CD4-positive, alpha-beta T cell treated with Interferon alpha-2 for 1 hour (primary cell): ENCODE results near the gene SMAD3.

ENCODE experiments used
- DNase-seq, 2 donors: peaks; one replicate each; pipeline ENCODE4 v3.0.0-alpha.2; 2020 to 2022

Gene SMAD3

GRCh38 chr15:67202091-67202490, 136.7 kb downstream of the SMAD3 start:
- no peak for DNase-seq

- no peak for DNase-seq
Measured at GRCh38 chr15:67202991-67203390, 137.6 kb downstream of the SMAD3 start.

- DNase-seq: no peak
Measured at GRCh38 chr15:67207555-67208207, 142.3 kb downstream of the SMAD3 start.

- no peak for DNase-seq
Measured at GRCh38 chr15:67208396-67208795, 143.0 kb downstream of the SMAD3 start.

- no peak for DNase-seq
Measured at GRCh38 chr15:67210555-67211168, 145.3 kb downstream of the SMAD3 start.

GRCh38 chr15:67212684-67213367, 147.4 kb downstream of the SMAD3 start:
- DNase-seq: no peak

- DNase-seq: no peak
Measured at GRCh38 chr15:67215102-67215501, 149.7 kb downstream of the SMAD3 start.

GRCh38 chr15:67216859-67217258, 151.5 kb downstream of the SMAD3 start:
- DNase-seq: no peak

GRCh38 chr15:67218428-67218827, 153.0 kb downstream of the SMAD3 start:
- no peak for DNase-seq

- no peak for DNase-seq
Measured at GRCh38 chr15:67219288-67219687, 153.9 kb downstream of the SMAD3 start.

GRCh38 chr15:67224889-67225288, 159.5 kb downstream of the SMAD3 start:
- no peak for DNase-seq

- no peak for DNase-seq
Measured at GRCh38 chr15:67225336-67225735, 159.9 kb downstream of the SMAD3 start.

- DNase-seq: no peak
Measured at GRCh38 chr15:67227431-67227830, 162.0 kb downstream of the SMAD3 start.

- DNase-seq: no peak
Measured at GRCh38 chr15:67227846-67228245, 162.4 kb downstream of the SMAD3 start.

- no peak for DNase-seq
Measured at GRCh38 chr15:67228286-67228685, 162.9 kb downstream of the SMAD3 start.

GRCh38 chr15:67230504-67230903, 165.1 kb downstream of the SMAD3 start:
- DNase-seq: no peak

- no peak for DNase-seq
Measured at GRCh38 chr15:67232591-67232990, 167.2 kb downstream of the SMAD3 start.

- DNase-seq: peak; percentile 12 to 63
Measured at GRCh38 chr15:67240235-67241131, 175.1 kb downstream of the SMAD3 start.

GRCh38 chr15:67241132-67241855, 175.9 kb downstream of the SMAD3 start:
- DNase-seq: peak in 1 of 2 donors; percentile 65

- DNase-seq: no peak
Measured at GRCh38 chr15:67242708-67243111, 177.3 kb downstream of the SMAD3 start.
